Measurements from ENCODE around the gene KLK1. TPM values are rescaled to one million over a fixed set of nuclear protein-coding genes. Genes with fewer than 3 reads are reported as not detected.

Gene KLK1
- polyA plus RNA-seq, 1 of the 3 experiments (the other 2 are of a cell fraction), result not detected

DNA sequence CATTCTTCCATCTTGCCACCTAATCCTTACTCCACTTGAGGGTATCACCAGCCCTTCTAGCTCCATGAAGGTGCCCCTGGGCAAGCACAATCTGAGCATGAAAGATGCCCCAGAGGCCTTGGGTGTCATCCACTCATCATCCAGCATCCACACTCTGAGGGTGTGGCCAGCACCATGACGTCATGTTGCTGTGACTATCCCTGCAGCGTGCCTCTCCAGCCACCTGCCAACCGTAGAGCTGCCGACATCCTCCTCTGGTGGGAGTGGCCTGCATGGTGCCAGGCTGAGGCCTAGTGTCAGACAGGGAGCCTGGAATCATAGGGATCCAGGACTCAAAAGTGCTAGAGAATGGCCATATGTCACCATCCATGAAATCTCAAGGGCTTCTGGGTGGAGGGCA is 28.0 kb upstream of the KLK1 start:
- no peak overlapping the region for H3K9ac ChIP-seq
- no peak overlapping the region for H3K4me2 ChIP-seq
- H3K27ac ChIP-seq (ENCODE audit: low read depth in 2 of 2, low read length in 1 of 2), result no peak overlapping the region
- no peaks in the 10 kb centered on the region for H3K79me2 ChIP-seq (ENCODE audit: insufficient read depth)
- H3K4me1 ChIP-seq (ENCODE audit: control insufficient read depth in 1 of 2, insufficient read depth in 2 of 2, low read depth in 1 of 2, low read length in 1 of 2), result no peaks in the 10 kb centered on the region
- TF ChIP-seq GABPA (IDR thresholded peaks at IDR 0.05; ENCODE audit: low read depth) (no peak), RFX5 (IDR thresholded peaks at IDR 0.05; ENCODE audit: low read length) (no peak), FOSL2 (IDR thresholded peaks at IDR 0.05; ENCODE audit: borderline replicate concordance, low read depth) (no peak), NRF1 (IDR thresholded peaks at IDR 0.05; ENCODE audit: low read depth, low read length) (no peak), CHD2 (IDR thresholded peaks at IDR 0.05; ENCODE audit: low read length, partially characterized antibody) (no peak), RCOR1 (IDR thresholded peaks at IDR 0.05; ENCODE audit: low read length) (no peak), TEAD4 (IDR thresholded peaks at IDR 0.05; ENCODE audit: borderline replicate concordance, insufficient read depth) (no peak), EZH2phosphoT487 (IDR thresholded peaks at IDR 0.05; ENCODE audit: borderline replicate concordance, low read depth) (no peak), JUND (IDR thresholded peaks at IDR 0.05) (no peak), PBX3 (IDR thresholded peaks at IDR 0.05) (no peak), FOXJ3 (CRISPR knock-in tag; IDR thresholded peaks at IDR 0.05) (no peak), SMC3 (IDR thresholded peaks at IDR 0.05; ENCODE audit: low read depth, low read length) (no peak), MAX (IDR thresholded peaks at IDR 0.05; ENCODE audit: low read depth) (no peak), ELF1 (IDR thresholded peaks at IDR 0.05) (no peak), RAD21 (IDR thresholded peaks at IDR 0.05; ENCODE audit: low read length) (no peak), REST (IDR thresholded peaks at IDR 0.05; ENCODE audit: low read depth, low read length) (no peak), POLR2AphosphoS5 (IDR thresholded peaks at IDR 0.05; ENCODE audit: low read depth, low read length) (no peak), TAF1 (IDR thresholded peaks at IDR 0.05; ENCODE audit: borderline replicate concordance, low read depth, low read length) (no peak)
- TF ChIP-seq, protein P1, sequence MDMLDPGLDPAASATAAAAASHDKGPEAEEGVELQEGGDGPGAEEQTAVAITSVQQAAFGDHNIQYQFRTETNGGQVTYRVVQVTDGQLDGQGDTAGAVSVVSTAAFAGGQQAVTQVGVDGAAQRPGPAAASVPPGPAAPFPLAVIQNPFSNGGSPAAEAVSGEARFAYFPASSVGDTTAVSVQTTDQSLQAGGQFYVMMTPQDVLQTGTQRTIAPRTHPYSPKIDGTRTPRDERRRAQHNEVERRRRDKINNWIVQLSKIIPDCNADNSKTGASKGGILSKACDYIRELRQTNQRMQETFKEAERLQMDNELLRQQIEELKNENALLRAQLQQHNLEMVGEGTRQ (IDR thresholded peaks at IDR 0.05; ENCODE audit: borderline replicate concordance, low read depth, low read length), result no peak
- H3K9me2 ChIP-seq, result no peaks in the 10 kb centered on the region
- H3K4me3 ChIP-seq (ENCODE audit: low read depth in 2 of 2, low read length in 1 of 2), result no peak overlapping the region
- H3K36me3 ChIP-seq (replicated peaks in 1 of 2; ENCODE audit: control insufficient read depth in 1 of 2, insufficient read depth in 2 of 2, low read length in 1 of 2), result no peaks in the 10 kb centered on the region
- 35% methylated on average over 4 of the region's 4 CpGs for WGBS (ENCODE audit: low lambda C conversion rate)
- POLR2A ChIA-PET, result no interaction called here
- no peaks in the 10 kb centered on the region for H3F3A ChIP-seq (replicated peaks; ENCODE audit: insufficient read depth)
- no peaks in the 10 kb centered on the region for H4K20me1 ChIP-seq (ENCODE audit: insufficient read depth)
- no peak for DNase-seq
- CTCF ChIA-PET, result no interaction called here
- peaks cover 41% of the 10 kb centered on the region for H3K27me3 ChIP-seq (ENCODE audit: insufficient read depth)
- H3K9me3 ChIP-seq, result no peaks in the 10 kb centered on the region
- H2AFZ ChIP-seq (ENCODE audit: low read depth), result no peak overlapping the region
